EL (cell line): ENCODE measurements around the gene GNRH2.
A peak's percentile ranks its signal among the peaks of the same experiment; 100 is the strongest.
"Not testable (repeated sequence)": the region's sequence is repeated elsewhere in the genome, so short reads cannot be mapped to it uniquely, and the experiment has no call there.

ENCODE experiments used
- DNase-seq: peaks from one replicate; pipeline ENCODE4 v3.0.0-alpha.2; 2016

The GNRH2 gene

DNA sequence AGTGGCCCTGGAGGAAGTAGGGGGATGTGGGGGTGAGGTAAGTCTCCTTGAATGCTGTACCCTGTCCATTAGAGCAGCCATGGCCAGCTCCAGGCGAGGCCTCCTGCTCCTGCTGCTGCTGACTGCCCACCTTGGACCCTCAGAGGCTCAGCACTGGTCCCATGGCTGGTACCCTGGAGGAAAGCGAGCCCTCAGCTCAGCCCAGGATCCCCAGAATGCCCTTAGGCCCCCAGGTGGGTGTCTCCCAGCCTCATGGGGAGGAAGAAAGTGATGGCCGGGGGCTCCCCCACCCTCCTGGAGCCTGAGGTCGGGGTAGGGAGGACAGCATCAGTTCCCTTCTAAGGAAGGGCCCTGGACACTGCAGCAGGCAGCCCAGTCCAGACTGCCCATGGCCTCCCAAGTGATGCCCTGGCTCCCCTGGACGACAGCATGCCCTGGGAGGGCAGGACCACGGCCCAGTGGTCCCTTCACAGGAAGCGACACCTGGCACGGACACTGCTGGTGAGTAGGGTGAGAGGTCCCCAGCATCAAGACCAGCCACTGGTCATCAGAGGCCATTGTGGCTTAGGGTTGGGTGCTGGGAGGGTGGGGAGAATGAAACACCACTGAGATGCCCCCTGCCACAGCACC, 1.0 kb downstream of the GNRH2 start:
- no peak for DNase-seq

DNA sequence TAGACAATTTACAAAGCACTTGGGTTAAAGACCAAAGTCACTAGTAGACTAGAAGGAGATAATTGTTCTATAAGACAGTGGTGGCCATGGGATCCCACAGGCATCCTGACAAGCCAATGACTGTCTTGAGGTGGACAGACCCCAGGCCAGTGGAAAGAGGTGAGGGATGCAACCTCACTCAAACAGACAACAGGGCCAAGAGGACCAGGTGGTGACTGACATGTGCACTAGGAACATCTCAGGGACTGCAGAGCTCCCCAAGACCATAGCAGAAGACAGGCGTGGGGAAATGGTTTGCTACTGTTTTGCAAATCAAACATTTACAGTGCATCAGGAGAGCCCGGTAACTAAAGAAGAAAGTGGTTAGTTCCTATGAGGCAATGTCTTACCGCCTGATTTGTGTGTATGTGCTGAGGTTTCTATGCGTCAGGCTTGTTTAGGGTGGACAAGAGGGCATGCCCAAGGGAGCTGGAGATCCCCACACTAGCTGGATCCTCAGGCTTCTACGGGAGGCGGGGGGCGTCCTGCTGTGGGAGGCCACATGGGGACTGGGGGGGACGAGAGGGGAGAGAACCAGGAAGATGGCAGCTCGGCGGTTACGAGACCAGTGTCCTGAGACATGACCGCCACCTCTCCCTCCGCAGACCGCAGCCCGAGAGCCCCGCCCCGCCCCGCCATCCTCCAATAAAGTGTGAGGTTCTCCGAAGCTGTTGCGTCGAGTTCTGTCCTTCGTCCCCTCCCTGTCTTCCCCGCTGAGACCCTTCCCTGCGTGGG, 1.8 kb downstream of the GNRH2 start:
- no peak for DNase-seq

DNA sequence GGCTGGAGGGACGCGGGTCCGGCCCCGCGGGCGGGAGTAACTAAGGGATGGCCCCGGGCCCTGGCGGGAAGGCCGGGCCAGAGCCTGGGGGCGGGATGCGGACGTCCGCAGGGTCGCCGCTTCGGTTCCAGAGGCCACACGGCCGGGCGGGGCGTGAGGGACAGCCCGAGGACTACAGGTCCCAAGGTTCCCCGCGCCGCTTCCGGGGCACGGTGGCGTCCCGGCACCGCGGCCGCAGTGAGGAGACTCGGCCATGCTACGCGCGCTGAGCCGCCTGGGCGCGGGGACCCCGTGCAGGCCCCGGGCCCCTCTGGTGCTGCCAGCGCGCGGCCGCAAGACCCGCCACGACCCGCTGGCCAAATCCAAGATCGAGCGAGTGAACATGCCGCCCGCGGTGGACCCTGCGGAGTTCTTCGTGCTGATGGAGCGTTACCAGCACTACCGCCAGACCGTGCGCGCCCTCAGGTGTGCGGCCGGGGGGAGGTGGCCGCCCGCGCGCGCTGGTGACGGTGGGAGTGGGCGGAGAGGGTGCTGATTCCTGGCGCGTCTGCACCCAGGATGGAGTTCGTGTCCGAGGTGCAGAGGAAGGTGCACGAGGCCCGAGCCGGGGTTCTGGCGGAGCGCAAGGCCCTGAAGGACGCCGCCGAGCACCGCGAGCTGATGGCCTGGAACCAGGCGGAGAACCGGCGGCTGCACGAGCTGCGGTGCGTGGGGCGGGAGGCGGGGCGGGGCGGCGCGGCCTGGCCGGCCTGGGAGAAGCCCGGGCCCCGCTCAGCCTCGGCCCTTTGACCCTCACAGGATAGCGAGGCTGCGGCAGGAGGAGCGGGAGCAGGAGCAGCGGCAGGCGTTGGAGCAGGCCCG, 2.6 kb downstream of the GNRH2 start, which contains the start of gene MRPS26:
Gene MRPS26 (plus strand): TSS at position 237 of the 861 bp plus-strand sequence. CDS start 17 bp downstream, at position 254.
- DNase-seq, result peak; percentile 89

DNA sequence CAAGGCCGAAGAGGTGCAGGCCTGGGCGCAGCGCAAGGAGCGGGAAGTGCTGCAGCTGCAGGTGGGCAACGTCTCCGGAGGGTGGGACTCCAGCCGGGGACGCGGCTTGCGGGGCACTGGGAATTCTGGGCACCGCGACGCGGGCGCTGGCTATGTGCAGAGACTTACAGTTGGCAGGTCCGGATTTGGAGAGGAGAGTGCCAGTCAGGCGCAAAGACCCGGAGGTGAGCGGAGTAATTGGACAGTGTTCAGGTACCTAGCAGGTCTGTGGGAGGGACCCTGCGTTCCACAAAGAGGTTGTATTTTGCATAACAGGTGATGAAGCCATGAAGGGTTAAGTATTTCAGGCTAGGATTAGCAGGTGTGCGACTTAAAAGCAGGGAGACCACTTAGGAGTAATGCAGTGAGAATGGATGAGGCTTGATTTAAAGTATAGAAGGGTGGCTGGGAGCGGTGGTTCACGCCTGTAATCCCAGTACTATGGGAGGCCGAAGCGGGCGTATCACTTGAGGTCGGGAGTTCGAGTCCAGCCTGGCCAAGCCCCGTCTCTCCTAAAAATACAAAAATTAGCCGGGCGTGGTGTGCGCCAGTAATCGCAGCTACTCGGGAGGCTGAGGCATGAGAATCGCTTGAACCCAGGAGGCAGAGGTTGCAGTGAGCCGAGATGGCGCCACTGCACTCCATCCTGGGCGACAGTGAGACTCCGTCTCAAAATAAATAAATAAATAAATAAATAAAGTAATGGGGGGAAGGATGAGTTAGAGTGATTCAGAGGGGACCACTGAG, 3.4 kb downstream of the GNRH2 start:
- DNase-seq, result peak; percentile 24

DNA sequence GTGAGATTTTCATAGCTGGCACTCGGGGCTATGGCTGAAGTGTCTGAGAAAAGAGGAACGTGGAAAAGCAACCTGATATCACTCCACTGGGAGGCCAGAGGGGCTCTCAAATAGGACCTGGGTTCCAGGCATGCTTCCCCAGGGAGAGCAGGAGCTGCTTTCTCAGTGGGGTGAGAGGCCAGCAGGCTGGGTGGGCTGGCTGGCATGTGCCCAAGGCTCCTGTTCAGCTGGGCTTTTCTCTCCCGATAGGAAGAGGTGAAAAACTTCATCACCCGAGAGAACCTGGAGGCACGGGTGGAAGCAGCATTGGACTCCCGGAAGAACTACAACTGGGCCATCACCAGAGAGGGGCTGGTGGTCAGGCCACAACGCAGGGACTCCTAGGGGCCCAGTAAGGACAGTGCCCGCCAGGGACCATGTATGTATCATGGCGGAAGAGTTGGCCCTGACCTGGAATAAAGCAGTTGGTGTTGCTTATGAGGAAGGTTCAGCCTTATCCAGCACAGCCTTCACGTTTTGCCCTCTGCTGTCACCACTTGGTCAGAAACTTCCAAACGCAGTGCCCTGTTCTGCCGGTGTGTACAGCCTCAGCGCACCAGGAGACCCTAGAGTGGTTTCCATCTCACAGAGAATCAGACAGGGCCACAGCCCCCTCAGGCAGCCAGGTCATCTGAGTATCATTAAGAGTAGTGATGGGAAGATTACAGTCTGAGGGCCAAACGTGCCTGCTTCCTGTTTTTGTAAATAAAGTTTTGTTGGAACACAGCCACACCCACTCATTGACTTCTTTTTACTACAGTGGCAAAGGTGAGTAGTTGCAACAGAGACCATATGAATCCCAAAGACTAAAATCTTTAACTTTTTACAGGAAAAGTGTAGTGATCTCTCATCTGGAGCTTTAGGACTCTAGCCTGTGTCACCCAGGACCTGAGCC, 4.3 kb downstream of the GNRH2 start:
- no peak for DNase-seq

DNA sequence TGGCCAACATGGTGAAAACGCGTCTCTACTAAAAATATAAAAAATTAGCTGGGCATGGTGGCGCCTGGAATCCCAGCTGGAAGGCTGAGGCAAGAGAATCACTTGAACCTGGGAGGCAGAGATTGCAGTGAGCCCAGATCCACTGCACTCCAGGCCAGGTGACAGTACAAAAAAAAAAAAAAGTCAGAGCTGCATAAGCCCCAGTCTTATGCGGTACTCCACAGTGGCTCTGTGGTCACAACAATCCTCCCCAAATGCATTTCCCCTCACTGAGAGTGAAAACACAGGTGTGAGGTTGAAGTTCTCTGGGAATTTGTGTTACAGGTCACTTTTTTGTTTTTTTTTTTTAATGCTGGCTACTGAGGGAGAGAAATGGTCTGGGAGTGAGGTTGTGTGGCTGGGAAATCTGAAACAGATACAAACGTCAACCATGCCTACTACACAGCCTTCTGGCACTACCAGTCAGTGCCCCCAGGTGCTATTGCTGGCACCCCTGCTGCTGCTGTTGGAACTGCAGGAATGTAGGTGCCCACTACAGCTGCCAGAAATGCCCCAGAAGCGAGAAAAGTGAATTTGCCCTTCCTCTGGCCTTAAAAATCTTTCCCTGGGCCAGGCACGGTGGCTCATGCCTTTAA, 8.1 kb downstream of the GNRH2 start:
- no peak for DNase-seq

DNA sequence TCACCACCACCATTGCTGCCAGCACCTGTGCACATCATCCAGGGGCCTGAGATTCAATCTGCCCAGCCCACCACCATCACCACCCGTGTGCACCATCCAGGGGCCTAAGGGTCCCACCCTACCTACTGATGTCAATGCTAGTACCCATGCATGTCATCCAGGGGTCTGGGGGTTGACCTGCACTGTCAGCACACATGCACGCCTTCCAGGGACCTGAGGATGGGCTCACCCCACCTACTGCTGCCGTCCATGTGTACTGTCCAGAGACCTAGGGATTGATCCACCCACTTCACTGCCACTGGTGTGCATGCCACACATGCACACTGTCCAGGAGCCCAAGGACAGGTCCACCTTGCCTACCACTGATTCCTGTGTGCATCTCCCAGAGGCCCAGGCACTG, 16.1 kb downstream of the GNRH2 start:
- DNase-seq, result no peak

DNA sequence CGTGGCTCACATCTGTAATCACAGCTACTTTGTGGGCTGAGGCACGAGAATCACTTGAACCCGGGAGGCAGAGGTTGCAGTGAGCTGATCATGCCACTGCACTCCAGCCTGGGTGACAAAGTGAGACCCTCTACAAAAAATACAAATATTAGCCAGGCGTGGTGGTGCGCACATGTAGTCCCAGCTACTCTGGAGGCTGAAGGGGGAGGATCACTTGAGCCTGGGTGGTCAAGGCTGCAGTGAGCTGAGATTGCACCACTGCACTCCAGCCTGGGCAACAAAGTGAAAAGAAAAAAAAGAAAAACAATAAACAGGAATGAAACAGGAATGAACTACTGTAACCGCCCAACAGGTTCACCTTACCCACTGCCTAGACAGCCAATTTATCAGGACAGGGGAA, 20.7 kb downstream of the GNRH2 start:
- not testable (repeated sequence) for DNase-seq

DNA sequence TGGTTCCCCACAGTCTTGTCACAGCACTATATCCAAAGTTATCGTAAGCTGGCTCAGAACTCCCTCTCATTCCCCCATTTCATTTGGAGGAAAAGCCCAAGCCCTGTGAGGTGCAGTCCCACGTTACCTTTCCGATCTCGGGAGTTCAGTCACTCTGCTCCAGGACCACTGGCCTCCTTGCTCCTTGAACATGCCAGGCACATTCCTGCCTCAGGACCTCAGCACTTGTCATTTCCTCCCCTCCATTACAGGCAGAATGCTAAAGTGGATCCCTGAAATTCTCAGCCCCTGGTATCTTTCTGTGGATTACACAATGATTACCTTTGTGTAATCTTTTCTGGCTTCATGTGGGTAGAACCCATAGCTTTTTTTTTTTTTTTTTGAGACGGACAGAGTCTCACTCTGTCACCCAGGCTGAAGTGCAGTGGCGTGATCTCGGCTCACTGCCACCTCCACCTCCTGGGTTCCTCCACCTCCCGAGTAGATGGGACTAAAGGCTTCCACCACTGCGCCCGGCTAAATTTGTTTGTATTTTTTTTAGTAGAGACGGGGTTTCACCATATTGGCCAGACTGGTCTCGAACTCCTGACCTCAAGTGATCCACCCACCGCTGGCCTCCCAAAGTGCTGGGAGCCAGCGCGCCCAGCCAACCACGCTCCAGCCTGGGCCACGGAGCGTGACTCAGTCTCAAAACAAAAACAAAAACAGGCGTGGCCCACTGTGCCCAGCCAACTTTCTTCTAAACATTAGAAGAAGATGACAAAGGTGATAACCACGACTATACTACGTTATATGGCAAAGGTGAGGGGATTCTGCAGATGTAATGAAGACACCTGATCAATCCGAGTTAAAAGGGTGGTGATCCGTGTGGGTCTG, 24.0 kb downstream of the GNRH2 start:
- DNase-seq, result peak; percentile 24

DNA sequence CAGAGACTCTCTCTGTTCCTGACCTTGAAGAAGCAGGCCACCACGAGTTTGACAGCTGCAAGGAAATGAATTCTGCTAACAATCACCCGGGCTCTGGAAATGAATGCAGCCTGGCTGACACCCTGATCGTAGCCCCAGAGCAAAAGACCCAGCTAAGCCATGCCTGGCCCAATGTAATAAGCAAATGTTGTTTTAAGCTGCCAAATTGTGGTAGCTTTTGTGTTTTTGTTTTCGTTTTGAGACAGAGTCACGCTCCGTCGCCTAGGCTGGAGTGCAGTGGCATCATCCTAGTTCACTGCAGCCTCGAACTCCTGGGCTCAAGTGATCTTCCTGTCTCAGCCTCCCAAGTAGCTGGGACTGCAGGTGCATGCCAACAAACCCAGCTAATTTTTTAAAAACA, 24.7 kb downstream of the GNRH2 start:
- no peak for DNase-seq

DNA sequence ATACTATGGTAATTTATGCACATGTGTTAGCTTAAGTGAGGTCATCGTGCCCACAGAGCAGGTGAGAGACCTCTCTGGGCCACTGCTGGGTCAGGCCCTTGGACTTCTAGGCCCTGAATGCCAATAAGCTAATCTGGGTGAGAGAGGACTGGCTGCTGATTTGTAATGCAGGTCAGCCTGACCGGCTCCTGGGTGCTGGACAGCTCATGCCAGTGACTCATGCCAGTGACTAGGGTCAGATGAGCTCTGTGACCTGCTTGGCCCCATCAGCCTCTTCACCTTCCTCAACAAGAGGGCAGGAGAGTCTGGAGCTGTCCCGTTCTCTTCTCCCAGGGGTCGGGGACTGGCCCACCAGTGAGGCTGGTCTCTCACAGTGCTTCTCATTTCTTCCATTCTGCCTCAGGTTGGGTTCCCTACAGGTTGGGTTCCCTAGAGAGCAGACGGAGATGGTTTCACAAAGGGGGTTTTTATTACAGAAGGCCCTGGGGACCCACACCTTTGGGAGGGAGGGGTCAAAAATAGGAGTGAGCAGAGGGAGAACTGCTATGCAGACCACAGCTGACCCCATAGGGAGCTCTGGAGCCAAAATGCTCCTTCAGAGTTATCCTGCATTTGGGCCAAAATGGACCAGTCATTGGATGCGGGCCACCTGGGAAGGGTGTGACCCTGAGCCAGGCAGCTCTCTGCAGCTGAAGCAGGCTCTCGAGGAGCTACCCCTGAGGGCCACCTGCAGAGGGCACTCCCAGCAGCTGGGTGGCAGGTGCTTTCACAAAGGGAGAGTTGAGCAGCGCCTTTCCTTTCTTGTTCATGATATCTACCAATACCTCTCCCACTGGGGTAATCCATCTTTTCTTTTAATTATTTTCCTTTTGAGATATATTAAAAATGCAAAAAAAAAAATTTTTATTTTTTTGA, 25.8 kb downstream of the GNRH2 start:
- peak; percentile 57 for DNase-seq

DNA sequence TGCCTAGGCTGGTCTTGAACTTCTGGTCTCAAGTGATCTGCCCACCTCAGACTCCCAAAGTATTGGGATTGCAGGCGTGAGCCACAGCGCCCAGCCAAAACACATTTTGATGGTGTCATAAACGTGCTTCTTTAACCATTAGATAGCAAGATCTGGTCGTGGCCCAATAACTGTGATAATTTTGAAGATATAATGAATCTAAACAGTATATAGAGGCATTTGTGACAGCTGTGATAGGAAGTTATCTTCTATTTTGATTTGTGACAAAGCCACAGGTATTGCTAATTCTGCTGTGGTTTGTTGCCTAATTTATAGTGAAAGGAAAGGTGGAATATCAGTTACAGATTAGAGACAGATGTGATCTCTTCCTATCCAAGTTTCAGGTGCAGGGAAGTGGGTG, 27.3 kb downstream of the GNRH2 start:
- DNase-seq, result no peak

DNA sequence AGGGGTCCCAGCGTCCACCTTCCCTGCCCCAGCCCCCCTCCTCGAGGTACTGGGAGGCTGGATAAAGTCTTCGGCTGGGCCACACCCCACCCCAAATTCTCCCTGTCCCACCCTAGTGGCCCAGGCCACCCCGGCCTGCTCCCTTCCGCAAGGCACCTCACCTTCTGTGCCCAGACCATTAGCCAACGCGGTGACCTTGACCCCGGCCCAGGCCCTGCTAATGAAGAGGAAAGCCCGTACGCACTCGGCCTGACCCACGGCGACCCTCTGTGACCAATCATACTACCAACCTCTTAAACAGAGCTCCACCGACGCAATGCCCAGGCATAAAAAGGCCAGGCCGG, 27.8 kb downstream of the GNRH2 start:
- no peak for DNase-seq

DNA sequence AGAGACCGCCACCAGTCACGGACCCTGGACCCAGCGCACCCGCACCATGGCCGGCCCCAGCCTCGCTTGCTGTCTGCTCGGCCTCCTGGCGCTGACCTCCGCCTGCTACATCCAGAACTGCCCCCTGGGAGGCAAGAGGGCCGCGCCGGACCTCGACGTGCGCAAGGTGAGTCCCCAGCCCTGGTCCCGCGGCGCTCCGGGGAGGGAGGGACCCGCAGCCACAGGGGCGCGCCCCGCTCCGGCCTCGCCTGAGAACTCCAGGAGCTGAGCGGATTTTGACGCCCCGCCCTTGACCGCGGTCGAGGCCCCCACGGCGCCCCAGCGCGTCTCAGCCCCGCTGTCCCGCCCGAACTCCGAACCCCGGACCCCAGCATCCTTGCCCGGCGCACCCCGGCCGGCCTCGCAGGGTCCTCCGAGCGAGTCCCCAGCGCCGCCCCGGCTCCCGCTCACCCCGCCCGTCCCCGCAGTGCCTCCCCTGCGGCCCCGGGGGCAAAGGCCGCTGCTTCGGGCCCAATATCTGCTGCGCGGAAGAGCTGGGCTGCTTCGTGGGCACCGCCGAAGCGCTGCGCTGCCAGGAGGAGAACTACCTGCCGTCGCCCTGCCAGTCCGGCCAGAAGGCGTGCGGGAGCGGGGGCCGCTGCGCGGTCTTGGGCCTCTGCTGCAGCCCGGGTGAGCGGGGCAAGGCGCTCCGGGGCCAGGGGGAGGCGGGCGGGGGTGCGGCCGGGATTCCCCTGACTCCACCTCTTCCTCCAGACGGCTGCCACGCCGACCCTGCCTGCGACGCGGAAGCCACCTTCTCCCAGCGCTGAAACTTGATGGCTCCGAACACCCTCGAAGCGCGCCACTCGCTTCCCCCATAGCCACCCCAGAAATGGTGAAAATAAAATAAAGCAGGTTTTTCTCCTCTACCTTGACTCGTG, 28.4 kb downstream of the GNRH2 start, which contains the start of gene OXT:
Gene OXT (plus strand): TSS at position 11 of the 920 bp plus-strand sequence. CDS start 36 bp downstream, at position 47.
- no peak for DNase-seq

DNA sequence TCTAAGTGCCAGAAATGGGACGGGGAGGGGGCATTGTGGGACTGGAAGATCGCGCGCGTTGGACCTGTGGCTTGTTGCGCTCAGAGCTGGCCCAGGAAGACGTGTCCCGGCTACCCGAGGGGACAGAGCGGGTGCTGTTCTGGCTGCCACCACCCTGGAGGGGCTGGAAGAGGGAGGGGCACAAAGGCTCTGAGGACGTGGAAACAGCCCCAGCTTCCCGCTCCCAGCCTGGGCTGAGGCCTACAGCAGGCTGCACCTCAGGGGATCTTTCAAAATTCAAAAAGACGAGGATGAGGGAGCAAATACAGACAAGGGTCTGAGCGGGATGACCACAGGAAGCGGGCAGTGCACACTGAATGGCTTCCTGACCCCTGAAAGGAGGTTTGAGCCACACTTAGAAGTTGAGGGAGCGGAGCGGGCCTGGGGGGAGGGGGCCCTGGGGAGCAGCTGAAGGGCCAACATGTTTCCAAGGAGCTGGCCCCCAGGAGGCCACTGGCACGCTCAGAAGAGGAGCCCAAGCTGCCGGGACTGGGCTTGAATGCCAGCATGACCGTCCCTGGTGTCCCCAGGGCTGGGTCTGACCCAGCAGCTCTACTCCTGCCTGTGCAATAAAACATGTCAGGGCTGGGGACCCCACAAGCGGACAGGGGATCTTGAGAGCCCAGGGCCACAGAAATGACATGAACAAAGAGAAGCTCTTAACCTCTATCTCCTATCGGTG, 29.3 kb downstream of the GNRH2 start:
- DNase-seq, result no peak

DNA sequence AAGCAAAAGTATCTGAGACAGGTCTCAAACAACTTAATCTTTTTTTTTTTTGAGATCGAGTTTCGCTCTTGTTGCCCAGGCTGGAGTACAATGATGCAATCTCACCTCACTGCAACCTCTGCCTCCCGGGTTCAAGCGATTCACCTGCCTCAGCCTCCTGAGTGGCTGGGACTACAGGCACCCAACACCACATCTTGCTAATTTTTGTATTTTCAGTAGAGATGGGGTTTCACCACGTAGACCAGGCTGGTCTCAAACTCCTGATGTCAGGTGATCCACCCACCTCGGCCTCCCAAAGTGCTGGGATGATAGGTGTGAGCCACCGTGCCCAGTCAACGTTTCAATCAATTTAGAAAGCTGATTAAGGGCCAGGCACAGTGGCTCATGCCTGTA, 29.8 kb downstream of the GNRH2 start:
- not testable (repeated sequence) for DNase-seq

DNA sequence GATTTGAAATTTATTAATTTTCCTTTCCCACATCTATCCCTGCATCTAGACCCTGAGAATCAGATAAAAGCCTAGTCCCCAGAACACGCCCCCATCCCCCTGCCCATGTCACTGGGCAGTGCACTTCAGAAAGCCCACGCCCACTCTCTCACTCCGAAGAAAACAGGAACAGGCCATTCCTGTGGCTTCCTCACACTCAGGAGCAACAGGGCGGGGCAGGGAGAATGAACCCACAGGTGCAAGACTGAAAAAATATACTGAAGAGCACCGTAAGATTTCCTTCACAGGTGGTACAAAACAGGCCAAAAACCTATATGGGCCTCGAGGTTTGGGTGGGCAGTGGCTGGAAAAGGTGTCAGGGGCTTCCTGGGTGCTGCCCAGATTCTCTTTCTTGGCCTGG, 31.4 kb downstream of the GNRH2 start:
- no peak for DNase-seq
